ENCODE data around the gene TBC1D3C. TPM values are rescaled to one million over a fixed set of nuclear protein-coding genes. Genes with fewer than 3 reads are reported as not detected.
"Not testable (repeated sequence)": the region's sequence is repeated elsewhere in the genome, so short reads cannot be mapped to it uniquely, and the experiment has no call there.

Gene TBC1D3C
- polyA plus RNA-seq, 3 donors, result not detected

DNA sequence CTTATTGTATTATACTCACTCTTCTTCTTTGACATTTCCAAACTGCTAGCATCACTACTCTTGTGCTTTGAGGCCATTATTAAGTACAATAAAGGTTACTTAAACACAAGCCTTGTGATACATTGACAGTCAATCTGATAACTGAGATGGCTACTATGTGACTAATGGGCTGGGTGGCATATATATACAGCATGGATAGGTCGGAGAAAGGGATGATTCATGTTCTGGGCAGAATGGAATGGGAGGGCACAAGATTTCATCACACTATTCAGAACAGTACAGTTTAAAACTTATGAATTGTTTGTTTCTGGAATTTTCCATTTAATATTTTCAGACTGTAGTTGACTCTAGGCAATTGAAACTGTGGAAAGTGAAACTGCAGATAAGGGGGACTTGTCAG lies 18.9 kb upstream of the TBC1D3C start:
- DNase-seq; H3K36me3 Mint-ChIP-seq; H3K27me3 Mint-ChIP-seq (ENCODE audit: low read depth in 3 of 3); H3K9ac ChIP-seq (ENCODE audit: insufficient read depth, low read length, poor library complexity, severe bottlenecking); intact Hi-C loops (cut with micrococcal nuclease); H2AFZ ChIP-seq (ENCODE audit: insufficient read depth, low read depth, low read length, poor library complexity, severe bottlenecking); H3K27ac ChIP-seq (ENCODE audit: low read depth in 1 of 2, low read length in 2 of 2); H4K20me1 ChIP-seq (ENCODE audit: insufficient read depth, low read length); H3K9me3 Mint-ChIP-seq; H3K79me2 ChIP-seq (ENCODE audit: insufficient read depth, low read length); H3K4me3 ChIP-seq (replicated peaks in 1 of 3; ENCODE audit: low read depth in 2 of 3, low read length in 3 of 3); H3K27ac Mint-ChIP-seq; H3K4me1 ChIP-seq (ENCODE audit: control insufficient read depth in 1 of 2, insufficient read depth in 2 of 2, low read length in 2 of 2); H3K36me3 ChIP-seq (replicated peaks in 1 of 2; ENCODE audit: control insufficient read depth in 1 of 2, insufficient read depth in 2 of 2, low read length in 2 of 2); H3K4me1 Mint-ChIP-seq; H3K4me2 ChIP-seq (replicated peaks; ENCODE audit: extremely low read depth, low read length, poor library complexity, severe bottlenecking); H3K27me3 ChIP-seq (ENCODE audit: control insufficient read depth in 2 of 2, insufficient read depth in 2 of 2, low read length in 2 of 2); H3K4me3 Mint-ChIP-seq; H3K9me3 ChIP-seq (replicated peaks in 1 of 2; ENCODE audit: control insufficient read depth in 1 of 2, insufficient read depth in 1 of 2, low read length in 2 of 2): not testable (repeated sequence)
- no CpG with 5 or more reads among the region's 1 CpG for WGBS (ENCODE audit: insufficient coverage)

Small RNAs within 50 kb of the gene (small RNA-seq; reads per million reads assigned to genes)
- gene RF00019 (ENCODE audit: insufficient read length, low read depth), result not detected

Other genes with a start within 250 kb of the TBC1D3C start
- gene TBC1D3K, start 144.2 kb downstream of the TBC1D3C start, polyA plus RNA-seq, result under 1 TPM in 1 of 3 donors, not detected in 2; 0.20 TPM
- 10 to 100 TPM in 1 of 3 donors, under 1 TPM in 1, not detected in 1; 0.06 to 15.6 TPM for gene TBC1D3L, start 79.6 kb downstream of the TBC1D3C start, polyA plus RNA-seq
- 1 to 10 TPM in 1 of 3 donors, not detected in 2; 3.0 TPM for gene TBC1D3D, start 64.7 kb downstream of the TBC1D3C start, polyA plus RNA-seq
- not detected for gene TBC1D3E, start 59.3 kb upstream of the TBC1D3C start, polyA plus RNA-seq
- gene TBC1D3, start 123.9 kb upstream of the TBC1D3C start, polyA plus RNA-seq, result 10 to 100 TPM in 1 of 3 donors, not detected in 2; 13.4 TPM
- 10 to 100 TPM; 18.3 to 20.8 (median 19.8) TPM for gene MRPL45, start 228.5 kb upstream of the TBC1D3C start, polyA plus RNA-seq